Activated B cell treated with CpG ODN at 0.5 μM for 24 hours (primary cell): Measurements from ENCODE around the gene RPP30. TPM values are rescaled to one million over a fixed set of nuclear protein-coding genes. Genes with fewer than 3 reads are reported as not detected.

ENCODE experiments used
- ATAC-seq: fragments of 200-7000 bp; cut with Tn5 transposase; one replicate; pipeline ENCODE4 v1.10.0; 2021; ENCODE audit warnings: low read depth, mild to moderate bottlenecking, moderate library complexity
- CTCF ChIA-PET: fragments of 350-600 bp; sonication (Branson Sonifier 250); formaldehyde crosslinking; loops from one replicate; lab custom pipeline; 2021; ENCODE audit warnings: antibody characterized with exemption; lab: Charles Lee
- POLR2A ChIA-PET: fragments of 350-600 bp; sonication (Branson Sonifier 250); formaldehyde crosslinking; loops from one replicate; lab custom pipeline; 2021; ENCODE audit warnings: antibody characterized with exemption; lab: Charles Lee
- DNase-seq: peaks from one replicate; pipeline ENCODE4 v3.0.0; 2022
- H3K27ac Mint-ChIP-seq: one replicate; pipeline ENCODE4 v1.8.0; 2020; ENCODE audit warnings: mixed read lengths
- H3K27me3 Mint-ChIP-seq: one replicate; pipeline ENCODE4 v1.8.0; 2021; ENCODE audit warnings: mixed read lengths
- H3K36me3 Mint-ChIP-seq: one replicate; pipeline ENCODE4 v1.8.0; 2021; ENCODE audit warnings: low read depth, mixed read lengths
- H3K4me1 Mint-ChIP-seq: one replicate; pipeline ENCODE4 v1.8.0; 2021; ENCODE audit warnings: mixed read lengths
- H3K4me3 Mint-ChIP-seq: one replicate; pipeline ENCODE4 v1.8.0; 2020; ENCODE audit warnings: mild to moderate bottlenecking, mixed read lengths
- H3K9me3 Mint-ChIP-seq: one replicate; pipeline ENCODE4 v1.8.0; 2020; ENCODE audit warnings: mixed read lengths
- intact Hi-C: fragments of 100-400 bp; cut with micrococcal nuclease; formaldehyde crosslinking; loops from one replicate; pipeline ENCODE4 v1.15.1; 2024
- total RNA-seq: library from RNA; stranded (reverse); gene quantifications from 2 replicates; pipeline ENCODE4 v1.2.3, GENCODE V29; 2022
- TF ChIP-seq, protein P1 (sequence below): fragments of 200-600 bp; IDR thresholded peaks from one replicate; pipeline ENCODE4 v1.8.0; 2022; ENCODE audit warnings: antibody characterized with exemption, mild to moderate bottlenecking

Gene RPP30
- total RNA-seq, 1 donor from 2014 or later: 44.6 TPM

DNA sequence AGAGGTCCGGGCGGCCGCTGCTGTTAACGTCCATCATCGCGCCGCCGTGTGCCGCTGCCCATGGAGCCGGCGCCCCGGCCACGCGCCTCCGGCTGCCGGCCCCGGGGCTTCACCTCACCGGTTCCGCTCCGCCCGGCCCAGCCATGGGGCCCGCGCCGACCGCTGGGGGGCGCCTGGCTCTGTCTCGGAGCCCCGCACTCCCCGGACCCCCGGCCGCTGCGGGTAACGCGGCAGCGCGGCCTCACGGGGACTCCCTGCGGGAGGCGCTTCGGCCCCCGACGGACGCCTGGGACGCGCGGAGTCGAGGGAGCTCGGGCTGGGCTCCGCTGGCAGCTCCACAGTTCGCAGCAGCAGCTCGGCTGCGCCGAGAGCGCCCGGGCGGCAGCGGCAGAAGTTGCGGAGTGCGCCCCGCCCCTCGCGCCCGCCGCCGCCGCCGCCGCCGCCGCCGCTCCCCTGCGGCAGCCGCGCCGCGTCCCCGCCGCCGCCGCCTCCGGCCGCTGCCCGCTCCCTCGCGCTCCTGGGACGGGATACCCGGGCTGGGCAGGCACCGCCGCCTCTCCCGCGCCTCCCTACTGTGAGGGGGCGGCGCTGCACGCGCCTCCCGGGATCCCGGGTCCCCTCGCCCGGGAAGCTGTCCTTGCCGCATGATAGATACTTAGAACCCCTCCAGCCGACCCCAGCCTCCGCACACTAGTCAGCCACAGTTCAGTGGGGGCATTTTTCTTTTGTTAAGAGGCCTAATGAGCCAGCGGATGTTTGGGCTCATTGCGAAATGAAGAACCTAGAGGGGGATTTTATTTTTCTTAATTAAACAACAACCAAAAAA lies 13.9 kb upstream of the RPP30 start, which contains the start of gene HTR7:
TSS of gene HTR7 (minus strand) at position 405 of the 826 bp plus-strand sequence. CDS start at position 37, 368 bp downstream.
- H3K4me1 Mint-ChIP-seq: peaks cover 8% of the 10 kb centered on the region
- H3K27ac Mint-ChIP-seq: peak within 1 kb of the TSS; percentile 24
- CTCF ChIA-PET: interaction anchor here (1.4 to 1.8 kb wide), 2 partner anchors 13 to 107 kb away, joined by 3 to 8 read pairs; partner anchors contain the start of gene RPP30
- POLR2A ChIA-PET: interaction anchor here (0.9 kb wide), 1 partner anchor 14 kb away, joined by 3 read pairs; the partner anchor contains the start of gene RPP30
- H3K4me3 Mint-ChIP-seq: peak within 1 kb of the TSS; percentile 87
- no peaks in the 10 kb centered on the region for H3K9me3 Mint-ChIP-seq
- intact Hi-C loops: loop anchor here (1.0 to 5.0 kb wide), 2 partner anchors 13 to 1441 kb away; partner anchors contain the start of gene RPP30
- DNase-seq (peak; percentile 81), ATAC-seq (peak; percentile 83)
- H3K27me3 Mint-ChIP-seq: peaks cover 29% of the 10 kb centered on the region
- no peaks in the 10 kb centered on the region for H3K36me3 Mint-ChIP-seq
- TF ChIP-seq, protein P1, sequence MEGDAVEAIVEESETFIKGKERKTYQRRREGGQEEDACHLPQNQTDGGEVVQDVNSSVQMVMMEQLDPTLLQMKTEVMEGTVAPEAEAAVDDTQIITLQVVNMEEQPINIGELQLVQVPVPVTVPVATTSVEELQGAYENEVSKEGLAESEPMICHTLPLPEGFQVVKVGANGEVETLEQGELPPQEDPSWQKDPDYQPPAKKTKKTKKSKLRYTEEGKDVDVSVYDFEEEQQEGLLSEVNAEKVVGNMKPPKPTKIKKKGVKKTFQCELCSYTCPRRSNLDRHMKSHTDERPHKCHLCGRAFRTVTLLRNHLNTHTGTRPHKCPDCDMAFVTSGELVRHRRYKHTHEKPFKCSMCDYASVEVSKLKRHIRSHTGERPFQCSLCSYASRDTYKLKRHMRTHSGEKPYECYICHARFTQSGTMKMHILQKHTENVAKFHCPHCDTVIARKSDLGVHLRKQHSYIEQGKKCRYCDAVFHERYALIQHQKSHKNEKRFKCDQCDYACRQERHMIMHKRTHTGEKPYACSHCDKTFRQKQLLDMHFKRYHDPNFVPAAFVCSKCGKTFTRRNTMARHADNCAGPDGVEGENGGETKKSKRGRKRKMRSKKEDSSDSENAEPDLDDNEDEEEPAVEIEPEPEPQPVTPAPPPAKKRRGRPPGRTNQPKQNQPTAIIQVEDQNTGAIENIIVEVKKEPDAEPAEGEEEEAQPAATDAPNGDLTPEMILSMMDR: no peak

DNA sequence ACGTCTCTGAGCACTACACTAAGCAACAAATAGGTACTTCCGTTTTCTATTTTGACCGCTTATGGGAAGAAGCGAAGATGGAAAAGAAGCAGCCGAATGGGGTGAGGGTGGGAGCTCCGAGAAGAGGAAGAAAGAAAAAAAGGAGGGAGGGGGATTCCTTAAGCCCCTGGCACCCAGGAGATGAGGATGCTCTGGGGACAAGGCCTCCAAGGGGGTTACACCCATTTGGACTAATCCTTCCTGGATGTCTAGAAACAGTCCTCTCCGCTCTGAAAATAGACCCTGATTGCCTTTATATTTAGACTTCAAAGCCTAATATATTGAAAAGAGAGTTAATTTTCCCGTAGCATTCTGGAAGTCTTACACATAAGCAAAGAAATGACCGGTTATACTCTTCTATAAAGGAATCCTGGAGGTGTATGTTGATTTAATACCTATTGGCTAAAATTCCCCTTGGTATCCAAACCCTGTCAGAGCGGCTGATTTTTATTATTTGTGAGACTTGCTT lies 13.3 kb upstream of the RPP30 start:
- intact Hi-C loops: loop anchor here (5.0 kb wide), 1 partner anchor 1441 kb away; no protein-coding TSS in a partner anchor
- Mint-ChIP-seq H3K4me3 (peak overlapping the region; percentile 86), H3K27ac (no peak overlapping the region), H3K27me3 (peaks cover 33% of the 10 kb centered on the region), H3K4me1 (peaks cover 8% of the 10 kb centered on the region), H3K9me3 (no peaks in the 10 kb centered on the region), H3K36me3 (no peaks in the 10 kb centered on the region)
- TF ChIP-seq, protein P1: no peak
- ChIA-PET POLR2A (interaction anchor here (0.7 to 1.3 kb wide), 3 partner anchors 13 to 896 kb away, joined by 3 read pairs; partner anchors contain the start of gene RPP30), CTCF (interaction anchor here (1.4 to 1.8 kb wide), 2 partner anchors 13 to 108 kb away, joined by 3 to 8 read pairs; partner anchors contain the start of gene RPP30)
- DNase-seq (no peak), ATAC-seq (no peak)

GRCh38 chr10:90859321-90859751 lies 12.4 kb upstream of the RPP30 start:
- intact Hi-C loops: loop anchor here (5.0 kb wide), 1 partner anchor 1442 kb away; no protein-coding TSS in a partner anchor
- POLR2A ChIA-PET: interaction anchor here (0.7 to 1.3 kb wide), 2 partner anchors 12 to 897 kb away, joined by 3 read pairs; partner anchors contain the start of gene RPP30
- Mint-ChIP-seq H3K9me3 (no peaks in the 10 kb centered on the region), H3K36me3 (no peaks in the 10 kb centered on the region), H3K4me3 (no peak overlapping the region), H3K4me1 (peaks cover 8% of the 10 kb centered on the region), H3K27ac (no peak overlapping the region), H3K27me3 (peaks cover 29% of the 10 kb centered on the region)
- no peak for DNase-seq
- CTCF ChIA-PET: interaction anchor here (1.4 kb wide), 1 partner anchor 109 kb away, joined by 3 read pairs; no protein-coding TSS in a partner anchor
- TF ChIP-seq, protein P1: no peak
- no peak for ATAC-seq

- ChIA-PET POLR2A (no interaction called here), CTCF (interaction anchor here (3.6 kb wide), 1 partner anchor 110 kb away, joined by 18 read pairs; no protein-coding TSS in a partner anchor)
- DNase-seq (no peak), ATAC-seq (no peak)
- H3K4me3 Mint-ChIP-seq: no peak overlapping the region
- peaks cover 8% of the 10 kb centered on the region for H3K4me1 Mint-ChIP-seq
- H3K36me3 Mint-ChIP-seq: no peaks in the 10 kb centered on the region
- no peaks in the 10 kb centered on the region for H3K9me3 Mint-ChIP-seq
- TF ChIP-seq, protein P1: no peak
- no peak overlapping the region for H3K27ac Mint-ChIP-seq
- intact Hi-C loops: loop anchor here (5.0 kb wide), 1 partner anchor 908 kb away; no protein-coding TSS in a partner anchor
- peaks cover 19% of the 10 kb centered on the region for H3K27me3 Mint-ChIP-seq
Measured at GRCh38 chr10:90860790-90861189, 11.0 kb upstream of the RPP30 start.
